Duodenal mucosa (tissue), 2 donors: ENCODE measurements around the gene GPN3.
A peak's percentile ranks its signal among the peaks of the same experiment; 100 is the strongest.
"Not testable (repeated sequence)": the region's sequence is repeated elsewhere in the genome, so short reads cannot be mapped to it uniquely, and the experiment has no call there.

Source experiments
- H3K27ac ChIP-seq: one replicate; pipeline ENCODE4 v1.7.0; 2013; ENCODE audit warnings: low read depth, low read length
- H3K27me3 ChIP-seq, 2 donors: one replicate each; pipeline ENCODE4 v1.7.0; 2013; ENCODE audit warnings: low read length in 2 of 2, control low read depth in 1 of 2; ENCODE audit not compliant: insufficient read depth in 2 of 2, control insufficient read depth in 1 of 2
- H3K36me3 ChIP-seq, 2 donors: one replicate each; pipeline ENCODE4 v1.7.0; 2013; ENCODE audit warnings: low read length in 2 of 2, control low read depth in 1 of 2; ENCODE audit not compliant: insufficient read depth in 2 of 2, control insufficient read depth in 1 of 2
- H3K4me1 ChIP-seq, 2 donors: one replicate each; pipeline ENCODE4 v1.7.0; 2013; ENCODE audit warnings: low read length in 2 of 2, control low read depth in 1 of 2; ENCODE audit not compliant: insufficient read depth in 2 of 2, control insufficient read depth in 1 of 2
- H3K4me3 ChIP-seq, 2 donors: one replicate each; pipeline ENCODE4 v1.7.0; 2013; ENCODE audit warnings: low read length in 2 of 2, low read depth in 1 of 2
- H3K9ac ChIP-seq, 2 donors: one replicate each; pipeline ENCODE4 v1.7.0; 2013; ENCODE audit warnings: low read length in 2 of 2, low read depth in 1 of 2
- H3K9me3 ChIP-seq, 2 donors: one replicate each; pipeline ENCODE4 v1.7.0; 2013; ENCODE audit warnings: low read length in 2 of 2, control low read depth in 1 of 2; ENCODE audit not compliant: control insufficient read depth in 1 of 2

The GPN3 gene

DNA sequence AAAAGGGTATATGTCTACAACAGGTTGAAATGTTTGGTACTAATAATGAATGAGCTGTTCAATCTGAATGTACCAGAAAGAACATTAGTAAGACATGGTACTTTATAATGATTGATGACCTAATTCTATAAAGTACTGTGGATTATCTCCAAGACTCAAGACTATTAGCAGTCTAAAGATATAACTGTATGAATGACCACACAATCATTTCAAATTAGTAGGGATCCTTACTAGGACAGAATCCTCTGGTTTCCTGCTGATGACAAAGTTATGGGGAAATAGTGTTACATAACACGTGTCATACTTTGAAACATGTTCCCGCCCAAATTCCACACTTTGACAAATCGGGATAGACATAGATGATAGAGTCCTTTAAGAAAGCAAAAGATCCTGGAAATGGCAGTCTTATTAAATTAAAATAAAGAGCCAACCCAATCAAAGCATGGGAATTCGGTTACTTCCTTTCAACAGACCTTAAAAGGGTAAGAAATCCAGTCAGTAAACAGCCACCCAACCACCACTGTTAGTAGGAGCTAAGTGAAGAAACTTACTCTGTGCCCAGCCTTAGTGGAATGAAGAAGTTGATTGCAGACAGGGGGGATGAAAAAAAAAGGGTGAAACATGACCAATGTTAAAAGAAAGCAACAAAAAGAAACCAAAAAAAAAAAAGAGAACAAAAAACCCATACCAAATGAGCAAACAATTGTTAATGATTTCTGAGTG lies 31.1 kb upstream of the GPN3 start:
- H3K36me3 ChIP-seq = peaks cover 5 to 18% of the 10 kb centered on the region in 2 donors
- H3K9ac ChIP-seq = no peak overlapping the region
- H3K9me3 ChIP-seq = no peaks in the 10 kb centered on the region
- H3K27me3 ChIP-seq = no peaks in the 10 kb centered on the region
- peaks cover 11% of the 10 kb centered on the region in 2 donors for H3K4me1 ChIP-seq
- no peak overlapping the region for H3K4me3 ChIP-seq
- no peak overlapping the region for H3K27ac ChIP-seq

DNA sequence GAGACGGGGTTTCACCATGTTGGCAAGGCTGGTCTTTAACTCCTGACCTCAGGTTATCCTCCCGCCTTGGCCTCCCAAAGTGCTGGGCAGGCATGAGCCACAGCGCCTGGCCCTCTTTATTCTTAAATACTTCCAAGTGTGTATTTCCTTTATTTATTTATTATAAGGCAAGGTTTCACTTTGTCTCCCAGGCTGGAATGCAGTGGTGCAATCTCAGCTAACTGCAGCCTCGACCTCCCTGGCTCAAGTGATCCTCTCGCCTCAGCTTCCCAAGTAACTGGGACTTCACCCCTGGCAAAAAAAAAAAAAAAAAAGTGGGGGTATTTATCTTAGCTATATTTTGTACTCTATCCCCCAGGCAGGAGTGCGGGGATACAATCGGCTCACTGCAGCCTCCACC lies 7.4 kb upstream of the GPN3 start:
- Histone ChIP-seq H3K27ac (no peak overlapping the region), H3K9ac (no peak overlapping the region), H3K27me3 (no peaks in the 10 kb centered on the region), H3K36me3 (no peaks in the 10 kb centered on the region), H3K4me3 (no peak overlapping the region), H3K9me3 (no peaks in the 10 kb centered on the region), H3K4me1 (no peaks in the 10 kb centered on the region)

DNA sequence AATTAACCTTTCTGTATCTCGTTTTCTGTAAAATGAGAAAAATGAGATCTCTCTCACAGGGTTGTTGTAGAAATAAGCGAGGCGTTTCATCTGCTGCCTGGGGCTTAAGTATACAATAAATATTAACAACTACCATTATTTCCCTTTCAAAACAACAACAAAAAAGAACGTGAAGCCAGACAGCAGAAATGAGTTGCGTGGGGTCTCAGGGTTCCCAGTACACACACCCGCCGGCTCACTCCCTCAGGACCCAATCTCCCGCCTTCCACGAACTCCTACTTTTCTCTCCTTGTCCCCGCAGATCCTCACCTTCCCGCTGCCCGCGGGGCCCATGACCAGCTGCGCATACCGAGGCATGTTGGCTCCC lies 227 bp downstream of the GPN3 start:
- Histone ChIP-seq H3K9ac (peak overlapping the region; percentile 78 to 89), H3K27me3 (no peaks in the 10 kb centered on the region), H3K9me3 (no peaks in the 10 kb centered on the region), H3K4me3 (peak overlapping the region; percentile 94 to 97), H3K4me1 (peaks cover 5 to 16% of the 10 kb centered on the region in 2 donors), H3K27ac (no peak overlapping the region), H3K36me3 (peaks cover 4 to 10% of the 10 kb centered on the region in 2 donors)

DNA sequence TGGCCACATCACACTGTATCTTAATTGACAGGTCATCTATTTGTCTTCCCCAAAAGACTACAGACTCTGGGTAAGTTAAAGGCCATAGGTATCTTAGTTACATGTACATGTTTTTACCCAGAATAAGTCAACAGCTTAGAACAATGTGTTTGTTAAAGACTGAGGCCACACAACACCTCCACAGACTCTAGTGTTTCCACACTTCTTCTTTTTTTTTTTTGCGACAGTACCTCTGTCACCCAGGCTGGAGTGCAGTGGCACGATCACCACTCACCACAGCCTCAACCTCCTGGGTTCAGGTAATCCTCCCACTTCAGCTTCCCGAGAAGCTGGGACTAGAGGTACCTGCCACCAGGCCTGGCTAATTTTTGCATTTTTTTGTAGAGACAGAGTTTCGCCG lies 1.3 kb downstream of the GPN3 start:
- H3K4me1 ChIP-seq = peaks cover 5 to 16% of the 10 kb centered on the region in 2 donors
- no peaks in the 10 kb centered on the region for H3K27me3 ChIP-seq
- H3K9ac ChIP-seq = peak overlapping the region; percentile 78 to 89
- no peak overlapping the region for H3K27ac ChIP-seq
- no peaks in the 10 kb centered on the region for H3K9me3 ChIP-seq
- peaks cover 7 to 10% of the 10 kb centered on the region in 2 donors for H3K36me3 ChIP-seq
- H3K4me3 ChIP-seq = peak overlapping the region in 1 of 2 donors; percentile 94

DNA sequence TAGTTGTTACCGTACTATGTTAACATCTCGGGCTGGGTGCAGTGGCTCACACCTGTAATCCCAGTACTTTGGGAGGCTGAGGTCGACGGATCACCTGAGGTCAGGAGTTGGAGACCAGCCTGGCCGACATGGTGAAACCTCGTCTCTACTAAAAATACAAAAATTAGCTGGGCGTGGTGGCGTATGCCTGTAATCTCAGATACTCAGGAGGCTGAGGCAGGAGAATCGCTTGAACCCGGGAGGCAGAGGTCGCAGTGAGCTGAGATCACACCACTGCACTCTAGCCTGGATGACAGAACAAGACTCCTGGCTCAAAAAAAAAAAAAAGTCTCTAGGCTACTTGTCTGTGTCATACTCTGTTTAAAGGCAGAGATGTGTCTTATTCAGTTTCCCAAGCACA lies 2.3 kb downstream of the GPN3 start:
- Histone ChIP-seq H3K4me1 (peaks cover 5 to 16% of the 10 kb centered on the region in 2 donors), H3K36me3 (peaks cover 7 to 10% of the 10 kb centered on the region in 2 donors)
- H3K9me3 ChIP-seq, H3K4me3 ChIP-seq, H3K27me3 ChIP-seq, H3K27ac ChIP-seq, H3K9ac ChIP-seq: not testable (repeated sequence)

DNA sequence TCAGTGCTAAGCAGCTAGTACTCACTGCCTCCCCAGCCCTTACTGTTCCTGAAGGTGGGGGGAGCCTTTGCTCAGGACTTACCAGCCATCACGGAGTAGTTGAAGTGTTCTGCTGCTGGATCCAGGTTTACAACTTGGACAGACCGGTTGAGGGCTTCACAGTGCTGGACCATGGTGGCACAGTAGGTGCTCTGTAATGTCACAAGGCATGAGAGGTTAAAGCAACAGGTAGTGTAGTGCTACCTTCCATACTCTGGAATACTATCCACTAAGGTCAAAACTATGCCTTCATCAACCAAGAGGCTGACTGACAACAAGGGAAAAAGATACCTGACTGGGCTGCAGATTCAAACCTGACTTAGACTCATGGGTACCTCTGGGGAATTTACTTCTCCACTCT lies 3.0 kb downstream of the GPN3 start:
- Histone ChIP-seq H3K4me1 (peaks cover 5 to 16% of the 10 kb centered on the region in 2 donors), H3K4me3 (no peak overlapping the region), H3K36me3 (peaks cover 7 to 12% of the 10 kb centered on the region in 2 donors), H3K27me3 (no peaks in the 10 kb centered on the region), H3K9ac (no peak overlapping the region), H3K27ac (no peak overlapping the region), H3K9me3 (no peaks in the 10 kb centered on the region)

DNA sequence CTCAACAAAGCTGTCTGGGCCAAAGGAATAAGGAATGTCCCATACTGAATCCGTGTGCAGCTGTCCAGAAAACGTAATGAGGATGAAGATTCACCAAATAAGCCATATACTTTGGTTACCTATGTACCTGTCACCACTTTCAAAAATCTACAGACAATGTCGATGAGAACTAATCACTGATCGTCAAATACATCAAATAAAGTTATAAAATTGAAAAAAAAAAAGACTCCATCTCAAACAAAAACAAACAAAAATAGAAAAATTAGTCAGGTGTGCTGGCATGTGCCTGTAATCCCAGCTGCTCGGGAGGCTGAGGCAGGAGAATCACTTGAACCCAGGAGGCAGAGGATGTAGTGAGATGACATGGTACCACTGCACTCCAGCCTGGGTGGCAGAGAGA lies 6.9 kb downstream of the GPN3 start:
- not testable (repeated sequence) for H3K4me3 ChIP-seq, H3K4me1 ChIP-seq, H3K9me3 ChIP-seq, H3K27me3 ChIP-seq, H3K9ac ChIP-seq, H3K27ac ChIP-seq
- H3K36me3 ChIP-seq = peaks cover 7 to 12% of the 10 kb centered on the region in 2 donors

DNA sequence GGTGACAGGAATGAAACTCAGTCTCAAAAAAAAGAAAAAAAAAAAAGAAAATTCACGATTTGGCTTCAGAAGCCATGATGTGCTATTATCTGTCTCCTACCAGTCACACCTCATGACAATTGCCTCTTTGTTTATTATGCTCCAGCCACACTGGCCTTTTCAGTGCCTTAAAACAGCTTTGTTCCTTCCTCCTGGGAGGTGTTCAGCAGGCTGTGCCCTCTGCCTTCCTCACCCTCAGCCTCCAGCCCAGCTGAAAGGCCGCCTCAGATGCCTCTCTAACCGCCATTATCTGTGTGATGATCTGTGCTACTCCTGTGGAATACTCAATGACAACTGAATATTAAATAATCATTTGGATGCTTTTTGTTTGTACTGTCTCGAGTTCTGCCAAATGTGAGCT lies 9.3 kb downstream of the GPN3 start:
- Histone ChIP-seq H3K36me3 (peaks cover 2 to 4% of the 10 kb centered on the region in 2 donors), H3K9ac (no peak overlapping the region), H3K4me1 (no peaks in the 10 kb centered on the region), H3K27ac (no peak overlapping the region), H3K4me3 (no peak overlapping the region), H3K9me3 (no peaks in the 10 kb centered on the region), H3K27me3 (no peaks in the 10 kb centered on the region)

DNA sequence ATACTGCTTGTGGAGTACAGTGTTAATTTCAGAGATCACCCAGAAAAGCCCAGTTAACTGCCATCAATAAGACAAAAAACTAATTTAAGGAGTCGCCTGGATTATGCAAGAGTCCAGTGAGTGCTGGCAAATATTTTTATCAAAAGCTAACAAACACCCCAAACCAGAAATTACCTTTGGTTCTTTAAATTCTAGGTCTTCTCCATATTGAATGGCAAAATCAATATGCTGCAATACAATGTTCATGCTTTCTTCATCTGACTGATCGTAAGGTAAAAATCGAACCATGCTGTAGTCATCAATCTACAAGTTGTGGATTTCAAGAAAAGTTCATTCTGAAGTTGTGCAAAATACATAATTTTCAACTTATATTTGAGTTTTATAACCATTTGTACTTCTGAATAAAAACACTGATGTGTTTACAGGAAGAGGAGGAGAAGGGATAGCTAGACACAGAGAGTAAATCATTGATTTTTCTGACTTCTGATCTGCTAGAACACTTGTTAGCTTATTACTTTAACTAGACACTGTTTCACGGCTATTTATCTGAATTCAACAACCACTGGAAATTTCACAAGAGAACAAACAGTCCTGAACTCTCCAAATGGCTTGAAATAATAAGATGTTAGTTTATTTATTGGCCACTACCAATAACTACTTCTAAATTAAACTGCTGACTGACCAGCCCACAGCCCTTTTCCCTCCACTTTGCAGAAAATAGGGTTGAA lies 14.3 kb downstream of the GPN3 start:
- Histone ChIP-seq H3K9ac (no peak overlapping the region), H3K4me3 (no peak overlapping the region), H3K36me3 (no peaks in the 10 kb centered on the region), H3K27ac (no peak overlapping the region), H3K4me1 (peaks cover 0 to 8% of the 10 kb centered on the region in 2 donors), H3K9me3 (no peaks in the 10 kb centered on the region), H3K27me3 (no peaks in the 10 kb centered on the region)

DNA sequence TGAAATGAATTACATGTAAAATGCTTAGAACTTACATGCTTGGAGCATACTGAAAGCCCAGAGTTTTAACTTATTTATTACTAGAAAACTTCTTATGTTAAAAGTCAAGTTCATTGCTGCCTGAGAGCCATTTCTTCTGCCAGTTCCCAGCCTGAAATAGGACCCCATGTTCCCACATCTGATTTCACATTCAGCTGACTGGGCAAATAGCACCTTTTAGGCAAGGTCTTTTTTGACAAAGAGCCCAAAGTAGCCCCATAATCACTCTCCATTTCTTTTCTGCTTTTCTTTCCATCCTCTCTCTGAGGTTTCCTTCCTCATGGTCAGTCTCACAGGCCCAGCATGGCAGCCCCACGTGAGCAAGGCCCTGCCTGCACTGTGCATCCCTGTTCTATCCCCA lies 16.8 kb downstream of the GPN3 start:
- H3K9me3 ChIP-seq = no peaks in the 10 kb centered on the region
- no peak overlapping the region for H3K27ac ChIP-seq
- H3K27me3 ChIP-seq = no peaks in the 10 kb centered on the region
- H3K4me1 ChIP-seq = peaks cover 0 to 15% of the 10 kb centered on the region in 2 donors
- H3K36me3 ChIP-seq = peaks cover 0 to 3% of the 10 kb centered on the region in 2 donors
- H3K4me3 ChIP-seq = no peak overlapping the region
- H3K9ac ChIP-seq = no peak overlapping the region
